GM12891 (cell line): ENCODE results near the gene GRIN2A.
A peak's percentile ranks its signal among the peaks of the same experiment; 100 is the strongest.

ENCODE experiments used
- DNase-seq: peaks from one replicate; pipeline ENCODE4 v3.0.0; 2011; ENCODE audit warnings: low spot score; ENCODE audit not compliant: insufficient read length
- FAIRE-seq: peaks from 2 replicates; lab custom pipeline; 2011; peaks lifted over from hg19 to GRCh38; lab: Jason Lieb, UNC
- PAX5 ChIP-seq: IDR thresholded peaks from 2 replicates; pipeline ENCODE4 v1.6.1; 2011; ENCODE audit warnings: low read length, moderate library complexity, mild to moderate bottlenecking; ENCODE audit not compliant: insufficient read depth, severe bottlenecking
- POLR2A ChIP-seq: IDR thresholded peaks from 2 replicates; pipeline ENCODE4 v1.6.1; 2011; ENCODE audit warnings: low read depth, low read length, control low read depth
- POLR2AphosphoS5 ChIP-seq: IDR thresholded peaks from 2 replicates; pipeline ENCODE4 v1.6.1; 2011; ENCODE audit warnings: low read depth, low read length, control low read depth
- POU2F2 ChIP-seq: IDR thresholded peaks from 2 replicates; pipeline ENCODE4 v1.6.1; 2011; ENCODE audit warnings: low read depth, mild to moderate bottlenecking, control low read depth, low read length, moderate library complexity
- SPI1 ChIP-seq: IDR thresholded peaks from 2 replicates; pipeline ENCODE4 v1.6.1; 2011; ENCODE audit warnings: low read depth, low read length, control low read depth
- TAF1 ChIP-seq: IDR thresholded peaks from 2 replicates; pipeline ENCODE4 v1.6.1; 2011; ENCODE audit warnings: low read depth, low read length, control low read depth

GRIN2A gene

DNA sequence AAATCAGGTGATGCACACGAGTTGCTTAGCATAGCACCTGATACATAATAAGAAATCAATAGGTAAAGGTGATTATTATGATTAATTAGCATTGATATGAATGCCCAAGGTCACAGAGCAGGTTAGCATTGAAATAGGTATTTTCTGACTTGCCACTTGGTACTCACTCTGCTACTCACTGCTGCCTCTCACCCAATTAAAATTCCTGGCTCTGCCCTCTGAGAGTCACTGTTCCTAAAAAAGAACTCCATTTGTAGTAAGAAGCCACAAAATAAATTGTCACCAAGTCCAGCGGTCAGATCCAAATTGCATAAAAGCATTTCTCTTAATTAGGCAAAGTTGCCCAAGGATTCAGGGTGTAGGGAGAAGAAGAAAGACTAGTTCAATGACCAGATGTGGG, 8.9 kb upstream of the GRIN2A start:
- DNase-seq (no peak), FAIRE-seq (no peak)
- no peak for TF ChIP-seq SPI1
- TF ChIP-seq PAX5 = no peak
- TF ChIP-seq POLR2AphosphoS5 = no peak
- TF ChIP-seq POLR2A = no peak
- no peak for TF ChIP-seq POU2F2
- TF ChIP-seq TAF1 = no peak

DNA sequence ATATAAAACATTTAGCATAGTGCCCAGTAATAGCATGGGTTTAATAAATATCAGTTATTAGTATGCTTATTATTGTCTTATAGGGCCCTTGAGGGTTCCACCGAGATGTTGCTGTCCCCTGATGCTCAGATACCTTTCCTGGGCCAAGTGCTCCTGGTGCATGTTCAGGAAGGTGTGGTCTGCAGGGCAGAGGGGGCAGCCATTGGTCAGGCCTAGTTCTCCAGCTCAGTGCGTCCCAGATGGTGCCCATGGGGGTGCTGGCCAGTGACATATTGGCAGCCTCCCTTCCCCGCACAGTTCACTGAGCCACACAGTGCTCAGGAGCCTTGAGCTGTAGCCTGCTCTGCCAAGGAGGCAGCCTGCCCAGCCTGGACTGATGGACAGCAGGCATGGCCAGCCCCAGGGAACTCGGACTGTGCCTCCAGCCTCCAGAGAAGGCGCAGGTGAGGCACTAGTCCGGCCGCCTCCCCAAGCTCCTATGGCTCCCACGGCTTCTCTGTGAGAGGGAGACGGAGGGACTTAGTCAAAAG, 7.7 kb upstream of the GRIN2A start:
- TF ChIP-seq SPI1 = no peak
- TF ChIP-seq PAX5 = no peak
- TF ChIP-seq TAF1 = no peak
- no peak for TF ChIP-seq POLR2A
- no peak for TF ChIP-seq POU2F2
- no peak for TF ChIP-seq POLR2AphosphoS5
- no peak for FAIRE-seq
- DNase-seq = no peak

DNA sequence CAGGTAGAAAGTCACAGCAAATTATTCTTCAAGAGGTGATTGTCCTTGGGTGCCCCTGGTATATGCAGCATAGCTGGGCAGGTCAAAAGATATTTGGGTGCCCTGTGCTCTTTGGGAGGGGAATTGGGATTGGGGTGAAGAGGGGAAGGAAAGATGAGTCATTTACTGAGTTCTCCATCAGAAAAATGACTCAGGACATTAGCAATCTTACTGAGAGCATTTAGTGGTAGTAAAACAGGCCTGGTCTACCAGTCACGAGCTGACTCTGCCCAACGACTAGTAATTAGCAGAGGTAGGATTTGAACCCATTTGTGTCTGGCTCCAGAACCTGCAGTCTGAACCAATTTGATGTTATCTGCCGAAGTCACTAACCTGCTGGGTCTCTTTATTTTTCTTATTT, 6.0 kb upstream of the GRIN2A start:
- TF ChIP-seq PAX5 (no peak), POU2F2 (no peak), POLR2A (no peak), POLR2AphosphoS5 (no peak), TAF1 (no peak), SPI1 (no peak)
- DNase-seq (no peak), FAIRE-seq (no peak)

DNA sequence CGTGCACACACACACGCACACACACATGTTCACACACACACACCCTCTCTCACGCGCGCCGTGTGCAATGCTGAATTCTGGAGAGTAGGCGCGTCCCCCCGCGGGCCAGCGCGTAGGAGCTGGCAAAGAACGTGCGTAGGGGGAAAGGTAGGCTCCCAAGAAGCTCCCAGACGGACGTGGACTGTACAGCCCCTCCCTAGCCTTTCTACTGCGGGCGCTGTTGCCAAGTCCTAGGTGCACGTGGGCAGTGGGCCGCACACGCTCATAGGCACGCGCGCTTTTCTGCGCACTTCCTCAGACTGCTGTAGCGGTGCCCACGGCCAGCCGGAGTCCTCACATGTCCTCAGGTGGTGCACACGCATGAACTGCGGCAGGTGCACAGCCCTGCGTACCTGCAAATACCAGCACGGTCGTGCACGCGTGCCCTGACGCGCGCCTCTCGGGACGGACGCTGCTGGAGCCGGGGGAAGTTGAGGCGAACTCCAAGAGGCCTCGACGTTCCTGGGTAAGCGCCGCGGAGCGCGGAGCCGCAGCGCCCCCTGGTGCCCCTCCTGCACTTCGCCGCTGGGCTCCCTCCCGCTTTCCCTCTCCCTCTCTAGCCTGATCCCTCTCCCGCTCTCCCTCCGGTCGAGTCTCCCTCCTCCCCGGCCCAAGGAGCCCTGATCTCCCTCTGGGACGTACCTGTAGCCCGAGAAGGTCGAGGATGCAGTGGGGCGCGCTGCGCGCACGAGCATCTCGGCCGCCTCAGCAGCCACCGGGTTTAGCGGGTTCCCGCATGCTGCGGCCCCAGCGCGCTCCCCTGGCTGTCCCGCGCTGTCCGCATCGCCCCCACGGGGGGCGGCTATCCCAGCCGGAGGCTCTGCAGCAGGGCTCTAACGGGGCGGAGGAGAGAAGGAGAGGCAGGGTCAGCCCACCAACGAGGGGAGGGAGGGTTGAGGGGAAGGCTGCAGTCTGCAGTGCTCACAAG, 749 bp downstream of the GRIN2A start:
- TF ChIP-seq POLR2A (no peak), POU2F2 (no peak), PAX5 (no peak), POLR2AphosphoS5 (no peak), TAF1 (no peak), SPI1 (no peak)
- DNase-seq = peak; percentile 77
- peak; percentile 20 for FAIRE-seq

DNA sequence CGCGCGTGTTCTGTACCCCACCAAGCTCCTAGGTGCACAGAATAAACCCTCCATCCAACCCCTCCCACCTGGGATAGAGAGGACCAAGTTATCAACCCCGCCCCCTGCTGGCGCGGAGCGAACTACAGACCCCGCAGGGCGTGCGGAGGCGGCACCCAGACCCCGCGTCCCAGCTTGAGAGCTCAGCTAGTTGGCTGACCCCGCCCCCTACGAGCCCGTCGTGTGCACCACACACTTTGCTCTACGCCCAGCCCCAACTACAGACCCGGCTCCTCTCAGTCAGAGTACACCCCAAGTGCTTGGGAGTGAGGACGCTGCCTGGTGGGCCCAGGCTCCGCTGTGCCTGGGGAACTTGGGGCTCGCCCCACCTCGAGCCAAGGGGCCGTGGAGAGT, 1.5 kb downstream of the GRIN2A start:
- no peak for TF ChIP-seq SPI1
- TF ChIP-seq POLR2A = no peak
- DNase-seq (peak; percentile 46), FAIRE-seq (no peak)

DNA sequence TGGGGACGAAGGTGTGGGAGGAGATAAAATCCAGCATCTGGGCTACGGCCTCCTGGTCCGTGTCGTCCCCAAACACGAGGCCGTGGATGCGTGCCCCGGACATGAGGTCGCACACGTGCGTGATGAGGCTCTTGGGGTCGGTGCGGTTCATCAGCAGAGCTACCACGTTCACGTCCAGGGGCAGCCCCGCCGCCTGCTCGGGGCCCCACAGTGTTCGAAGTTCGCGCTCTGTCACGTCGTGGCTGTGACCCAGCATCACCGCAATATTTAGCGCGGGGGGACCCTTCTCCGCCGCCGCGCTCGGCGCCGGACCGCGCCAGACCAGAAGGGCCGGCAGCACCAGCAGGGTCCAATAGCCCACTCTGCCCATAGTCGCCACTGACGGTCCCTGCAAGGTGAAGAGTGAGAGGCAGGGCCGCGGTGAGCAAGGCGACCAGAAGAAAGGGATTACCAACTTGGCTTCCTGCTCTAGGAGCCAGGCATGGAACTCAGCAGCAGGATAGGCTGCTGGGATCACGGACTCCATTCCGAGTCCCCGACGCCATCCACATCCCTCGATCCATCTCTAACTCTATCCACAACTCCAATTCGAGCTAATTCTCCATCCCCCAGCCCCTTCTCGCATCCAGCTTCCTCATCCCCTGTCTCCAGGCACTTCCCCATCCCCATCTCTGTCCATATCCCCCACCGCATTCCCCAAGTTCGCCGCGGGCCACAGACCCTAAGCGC, 2.0 kb downstream of the GRIN2A start:
- no peak for DNase-seq
- no peak for FAIRE-seq
- TF ChIP-seq SPI1 (no peak), POLR2A (no peak), TAF1 (no peak), PAX5 (no peak), POU2F2 (no peak), POLR2AphosphoS5 (no peak)

DNA sequence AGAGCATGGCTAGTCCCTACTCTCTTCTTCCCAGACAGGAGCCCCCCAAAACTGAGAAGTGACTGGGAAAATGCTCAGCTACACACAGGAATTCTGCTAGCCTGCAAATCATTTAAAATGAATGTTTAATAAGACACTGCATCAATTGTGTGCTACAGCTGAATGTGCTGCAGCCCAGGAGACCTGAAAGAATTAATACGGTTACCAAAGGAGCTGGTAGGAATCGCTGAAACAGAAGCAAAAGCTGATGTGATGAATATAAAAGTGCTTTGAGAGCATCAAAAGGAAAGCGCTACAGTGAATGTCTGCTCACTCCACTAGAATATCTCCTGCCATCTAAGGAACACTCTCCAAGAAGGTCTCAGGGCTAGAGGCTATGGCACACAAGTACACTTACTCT, 3.7 kb downstream of the GRIN2A start:
- TF ChIP-seq PAX5 (no peak), TAF1 (no peak), SPI1 (no peak), POU2F2 (no peak), POLR2A (no peak), POLR2AphosphoS5 (no peak)
- DNase-seq (no peak), FAIRE-seq (no peak)

DNA sequence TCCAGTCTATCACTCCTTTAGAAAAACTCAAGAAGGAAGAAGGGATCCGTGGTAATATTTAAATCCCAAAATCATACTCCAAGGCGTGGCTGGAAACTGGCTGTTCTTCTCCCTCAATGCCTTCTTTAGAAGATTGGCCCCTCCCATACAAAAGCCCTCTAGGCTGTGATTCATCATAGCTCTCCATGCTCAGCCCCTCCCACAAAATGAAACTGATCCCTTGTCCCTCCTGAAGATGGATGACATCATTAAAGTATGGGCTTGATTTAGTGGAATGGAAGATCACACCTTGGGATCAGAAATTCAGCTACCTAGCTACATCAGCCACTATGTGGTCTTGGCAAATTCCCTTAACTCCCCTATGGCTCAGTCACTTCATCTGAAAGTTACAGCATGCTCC, 4.1 kb downstream of the GRIN2A start:
- FAIRE-seq = no peak
- TF ChIP-seq TAF1 = no peak
- TF ChIP-seq POLR2AphosphoS5 = no peak
- TF ChIP-seq POU2F2 = no peak
- no peak for TF ChIP-seq SPI1
- TF ChIP-seq PAX5 = no peak
- no peak for TF ChIP-seq POLR2A
- DNase-seq = no peak

DNA sequence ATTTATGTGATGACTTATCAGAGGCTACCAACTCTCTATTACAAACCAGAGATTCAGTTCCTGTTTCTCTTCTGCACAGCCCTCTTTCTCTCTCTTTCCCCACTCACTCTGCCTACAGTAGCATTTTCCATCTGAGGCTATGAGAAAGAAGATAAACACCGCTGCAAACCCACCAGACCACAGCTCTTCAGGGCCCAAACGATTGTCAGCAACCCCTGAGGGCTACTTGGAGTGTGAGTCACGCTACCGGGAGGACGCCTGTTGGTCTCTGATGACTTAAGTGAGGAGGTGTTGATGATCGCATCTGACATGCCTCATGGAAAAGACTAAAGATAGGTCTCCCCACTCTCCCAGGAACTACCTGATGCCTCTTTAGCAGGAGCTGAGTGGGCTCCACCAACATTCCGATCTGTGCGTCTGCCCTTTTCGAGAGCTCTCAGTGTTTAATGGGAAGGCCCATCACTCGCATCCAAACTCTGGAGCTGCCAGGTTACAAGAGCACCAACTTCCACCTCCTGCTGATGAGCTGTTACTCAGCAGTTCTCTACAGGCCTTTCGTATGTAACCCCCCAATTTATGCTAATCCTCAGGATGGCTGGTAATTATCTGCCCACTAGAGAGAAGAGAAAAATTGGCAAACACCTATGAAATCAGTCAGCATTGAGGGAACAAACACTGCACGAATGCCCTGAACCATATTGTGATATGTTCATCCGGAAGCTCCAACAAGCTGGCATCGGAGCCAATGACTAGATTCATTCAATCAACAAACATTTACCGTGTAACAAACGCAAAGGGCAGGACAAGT, 9.2 kb downstream of the GRIN2A start:
- TF ChIP-seq SPI1 (peak; percentile 81), POU2F2 (no peak), PAX5 (no peak), POLR2AphosphoS5 (no peak)
- FAIRE-seq (no peak), DNase-seq (no peak)

DNA sequence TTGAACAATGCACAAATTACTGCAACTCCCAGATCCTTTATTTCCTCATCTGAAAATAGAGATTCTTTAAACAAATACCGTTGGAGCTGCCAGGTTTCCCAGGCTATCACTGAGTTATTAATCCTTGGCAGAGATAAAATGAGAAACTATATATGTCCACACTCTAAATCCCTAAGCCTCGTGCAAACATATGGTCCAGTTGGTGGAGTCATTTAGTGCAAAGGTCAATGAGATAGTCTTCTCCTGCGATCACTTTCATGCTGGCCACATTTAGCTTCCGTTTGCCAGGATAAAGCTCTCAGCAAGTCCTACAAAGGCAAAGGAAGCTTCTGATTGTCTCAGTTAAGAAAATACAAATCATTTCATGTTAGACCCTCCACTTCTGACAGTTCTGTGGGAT, 11.0 kb downstream of the GRIN2A start:
- TF ChIP-seq PAX5 (no peak), POLR2A (no peak), POU2F2 (no peak), TAF1 (no peak), SPI1 (no peak), POLR2AphosphoS5 (no peak)
- FAIRE-seq (no peak), DNase-seq (no peak)
